GM19240 (cell line): ENCODE data around the gene CDK5RAP3.

Experiments
- DNase-seq: peaks from one replicate; pipeline ENCODE4 v3.0.0; 2011; ENCODE audit warnings: low spot score; ENCODE audit not compliant: insufficient read length

Gene CDK5RAP3

GRCh38 chr17:47948706-47949196 is 22.2 kb upstream of the CDK5RAP3 start:
- DNase-seq = no peak

GRCh38 chr17:47949197-47949759 is 21.6 kb upstream of the CDK5RAP3 start:
- peak; percentile 58 for DNase-seq

GRCh38 chr17:47949946-47950345 is 21.0 kb upstream of the CDK5RAP3 start:
- no peak for DNase-seq

GRCh38 chr17:47950448-47950847 is 20.5 kb upstream of the CDK5RAP3 start:
- DNase-seq = no peak

- DNase-seq = no peak
Measured at GRCh38 chr17:47952171-47953021, 18.5 kb upstream of the CDK5RAP3 start.

DNA sequence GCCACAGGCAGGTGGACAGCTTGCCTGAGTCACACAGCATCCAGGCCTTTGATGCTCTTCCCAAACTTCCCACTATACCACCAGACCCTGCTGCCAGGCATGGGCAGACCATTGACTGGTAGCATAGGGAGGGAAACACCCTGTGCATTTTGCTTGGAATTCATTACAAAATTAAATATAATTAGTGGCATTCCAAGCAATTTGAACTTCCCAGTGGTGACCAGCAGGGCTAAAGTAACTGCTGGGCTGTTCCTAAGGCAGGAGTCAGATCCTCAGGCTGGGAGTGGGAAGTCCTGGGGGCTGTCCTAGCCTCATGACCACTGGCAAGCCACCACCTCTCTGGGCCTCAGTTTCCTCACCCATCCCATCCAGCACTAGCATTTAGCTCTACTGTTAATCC is 17.0 kb upstream of the CDK5RAP3 start:
- DNase-seq = no peak

DNA sequence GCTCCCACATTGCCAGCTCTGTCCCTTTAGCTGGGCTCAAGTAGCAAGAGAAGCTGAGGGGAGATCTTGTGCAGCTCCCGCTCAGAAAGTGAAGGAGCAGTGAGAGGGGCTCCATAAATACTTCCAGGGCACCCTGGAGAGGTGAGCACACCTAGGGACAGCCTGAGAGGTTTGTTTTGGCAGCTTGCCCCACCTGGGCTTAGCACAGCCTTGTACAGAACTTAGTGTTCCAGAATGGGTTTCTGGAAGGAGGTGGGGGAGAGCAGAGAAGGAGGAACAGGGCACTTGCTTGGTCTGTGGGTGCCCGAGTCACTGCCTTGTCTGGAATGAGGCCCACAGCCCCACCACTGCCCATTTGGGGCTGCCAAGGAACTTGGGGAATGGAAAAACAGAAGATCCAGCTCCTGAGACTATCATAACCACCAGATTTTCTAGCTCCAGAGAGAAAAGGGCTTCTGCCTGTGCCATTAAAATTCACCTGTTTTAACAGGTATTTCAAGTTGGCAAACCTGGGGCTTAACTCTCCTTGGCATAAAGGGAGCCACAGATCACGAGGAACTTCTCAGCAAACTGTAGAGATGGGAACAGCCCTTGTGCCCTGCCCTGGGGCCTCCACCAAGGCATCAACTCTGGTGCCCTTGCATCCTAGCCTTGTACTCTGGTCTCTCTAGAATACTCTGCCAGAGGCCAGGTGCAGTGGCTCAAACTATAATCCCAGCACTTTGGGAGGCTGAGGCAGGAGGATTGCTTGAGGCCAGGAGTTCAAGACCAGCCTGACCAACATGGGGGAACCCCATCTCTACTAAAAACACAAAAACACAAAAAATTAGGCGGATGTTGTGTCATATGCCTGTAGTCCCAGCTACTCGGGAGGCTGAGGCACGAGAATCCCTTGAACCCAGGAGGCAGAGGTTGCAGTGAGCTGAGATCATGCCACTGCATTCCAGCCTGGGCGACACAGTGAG is 15.1 kb upstream of the CDK5RAP3 start:
- no peak for DNase-seq

GRCh38 chr17:47956791-47957590 is 13.9 kb upstream of the CDK5RAP3 start:
- DNase-seq = no peak

GRCh38 chr17:47957591-47958490 is 13.1 kb upstream of the CDK5RAP3 start, which contains the start of gene PRR15L:
TSS of gene PRR15L (minus strand) at chr17:47957883. CDS start at chr17:47953234, 4,649 bp downstream.
- DNase-seq = no peak

GRCh38 chr17:47959825-47960655 is 10.9 kb upstream of the CDK5RAP3 start:
- no peak for DNase-seq

DNA sequence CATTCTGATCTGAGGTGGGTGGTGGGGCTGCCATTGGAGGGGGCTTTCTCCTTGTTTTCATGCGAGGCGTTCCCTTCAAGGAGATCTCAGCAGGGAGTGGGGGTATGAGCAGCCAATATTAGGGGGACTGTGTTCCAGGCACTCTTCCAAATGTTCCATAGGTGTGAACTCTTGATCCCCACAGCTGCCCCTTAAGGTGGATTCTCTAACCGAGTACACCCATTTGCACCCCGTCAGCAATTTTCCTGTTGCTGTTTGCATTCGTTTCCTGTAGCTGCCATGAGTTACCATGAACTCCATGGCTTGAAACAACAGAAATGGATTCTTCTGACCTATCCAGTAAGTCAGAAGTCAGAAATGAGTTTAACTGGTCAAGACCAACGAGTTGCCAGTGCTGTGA is 9.5 kb upstream of the CDK5RAP3 start:
- no peak for DNase-seq

- no peak for DNase-seq
Measured at GRCh38 chr17:47962901-47963300, 8.0 kb upstream of the CDK5RAP3 start.

DNA sequence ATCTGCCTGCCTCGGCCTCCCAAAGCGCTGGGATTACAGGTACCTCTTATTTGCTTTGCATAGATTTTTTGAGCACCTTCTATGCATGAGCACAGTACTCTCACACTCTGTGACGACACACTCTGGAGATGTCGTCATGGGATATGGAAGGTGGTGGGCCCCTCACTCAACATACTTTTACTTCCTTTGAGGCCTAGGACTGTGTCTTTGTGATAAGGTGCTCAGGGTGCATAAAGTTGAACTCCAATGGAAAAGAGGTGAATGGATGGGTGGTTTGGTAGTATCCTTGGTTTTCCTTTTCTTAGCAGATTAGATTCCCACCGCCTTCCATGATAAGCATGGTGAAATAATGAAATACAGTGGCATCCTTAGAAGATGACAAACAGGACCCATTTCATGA is 6.1 kb upstream of the CDK5RAP3 start:
- DNase-seq = no peak

GRCh38 chr17:47966079-47966519 is 4.8 kb upstream of the CDK5RAP3 start:
- DNase-seq = no peak

- no peak for DNase-seq
Measured at GRCh38 chr17:47967607-47968252, 3.2 kb upstream of the CDK5RAP3 start.

- DNase-seq = no peak
Measured at GRCh38 chr17:47968836-47969235, 2.1 kb upstream of the CDK5RAP3 start.

DNA sequence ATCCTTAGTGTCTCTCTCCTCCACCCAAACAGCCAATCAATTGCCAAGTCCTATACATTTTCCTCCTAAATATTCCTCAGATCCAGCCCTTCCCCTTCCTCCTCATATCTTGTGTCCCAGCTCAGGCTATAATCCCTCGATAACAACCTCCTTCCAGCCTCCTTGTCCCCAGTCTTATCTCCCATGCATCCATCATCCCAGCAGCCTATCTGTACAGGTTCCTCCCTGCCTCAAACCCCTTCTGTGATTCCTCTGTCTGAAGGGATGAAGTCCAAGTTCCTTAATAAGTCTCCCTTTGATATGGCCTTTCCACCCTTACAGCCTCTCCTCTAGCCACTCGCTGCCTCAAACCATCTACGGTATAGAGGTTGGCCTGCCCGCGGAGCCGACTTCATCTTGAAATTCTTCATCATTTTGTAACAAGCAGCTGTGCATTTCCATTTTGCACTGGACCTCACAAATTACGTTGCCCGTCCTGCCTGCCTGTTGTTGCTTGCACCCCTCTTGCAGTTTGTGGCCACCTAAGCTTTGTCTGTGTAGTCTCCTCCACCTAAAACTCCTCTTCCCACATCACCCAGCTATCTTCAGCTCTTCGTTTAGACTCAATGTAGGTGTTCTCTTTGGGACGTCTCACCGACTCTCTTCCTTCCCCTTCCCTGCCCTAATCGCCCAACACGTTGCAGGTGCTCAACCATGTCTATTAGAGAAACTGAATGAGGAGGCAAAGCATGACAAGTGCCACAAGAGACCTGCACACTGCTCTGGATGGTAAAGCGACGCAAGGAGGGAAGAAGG is 786 bp upstream of the CDK5RAP3 start:
- no peak for DNase-seq
